T-helper 2 cell (primary cell): ENCODE data around the gene RSBN1L.
"Not testable (repeated sequence)": the region's sequence is repeated elsewhere in the genome, so short reads cannot be mapped to it uniquely, and the experiment has no call there.

Experiments
- DNase-seq, 5 experiments: peaks; one replicate each; pipeline versions ENCODE4 v3.0.0 to v3.0.0-alpha.2; 2012 to 2022
- total RNA-seq, 2 donors: gene quantifications; one replicate each; lab custom pipeline; 2026; lab: John Stamatoyannopoulos, UW

The RSBN1L gene
- 38.0 to 76.7 reads per million in 2 donors for total RNA-seq

- DNase-seq: peak; percentile 96 to 99 (median 98)
Observed at GRCh38 chr7:77696057-77696642, at the start of gene RSBN1L. TSS of gene RSBN1L (plus strand) at chr7:77696459. CDS start at chr7:77696470, 11 bp downstream.

GRCh38 chr7:77648742-77649338, 47.4 kb upstream of the RSBN1L start:
- DNase-seq: no peak

GRCh38 chr7:77649716-77650349, 46.4 kb upstream of the RSBN1L start:
- no peak for DNase-seq

GRCh38 chr7:77651575-77652162, 44.6 kb upstream of the RSBN1L start:
- DNase-seq: peak in 1 of 5 experiments; percentile 49

- DNase-seq: not testable (repeated sequence)
Observed at GRCh38 chr7:77652826-77653225, 43.4 kb upstream of the RSBN1L start.

GRCh38 chr7:77653572-77653971, 42.7 kb upstream of the RSBN1L start:
- no peak for DNase-seq

- DNase-seq: no peak
Observed at GRCh38 chr7:77655356-77655755, 40.9 kb upstream of the RSBN1L start.

- DNase-seq: no peak
Observed at GRCh38 chr7:77655836-77656455, 40.3 kb upstream of the RSBN1L start.

- DNase-seq: peak in 2 of 5 experiments; percentile 7 to 54
Observed at GRCh38 chr7:77657427-77658224, 38.6 kb upstream of the RSBN1L start.

GRCh38 chr7:77658928-77659327, 37.3 kb upstream of the RSBN1L start:
- no peak for DNase-seq

GRCh38 chr7:77661816-77662215, 34.4 kb upstream of the RSBN1L start:
- no peak for DNase-seq

- DNase-seq: no peak
Observed at GRCh38 chr7:77662869-77663268, 33.4 kb upstream of the RSBN1L start.

GRCh38 chr7:77664715-77665114, 31.5 kb upstream of the RSBN1L start:
- no peak for DNase-seq

- no peak for DNase-seq
Observed at GRCh38 chr7:77665161-77665560, 31.1 kb upstream of the RSBN1L start.

GRCh38 chr7:77667459-77668086, 28.7 kb upstream of the RSBN1L start:
- DNase-seq: no peak

- peak in 1 of 5 experiments; percentile 20 for DNase-seq
Observed at GRCh38 chr7:77674878-77675277, 21.4 kb upstream of the RSBN1L start.

GRCh38 chr7:77679608-77680007, 16.7 kb upstream of the RSBN1L start:
- no peak for DNase-seq

- DNase-seq: no peak
Observed at GRCh38 chr7:77680266-77680665, 16.0 kb upstream of the RSBN1L start.

- DNase-seq: no peak
Observed at GRCh38 chr7:77684030-77684429, 12.2 kb upstream of the RSBN1L start.

- no peak for DNase-seq
Observed at GRCh38 chr7:77685233-77685632, 11.0 kb upstream of the RSBN1L start.

- DNase-seq: peak in 1 of 5 experiments; percentile 7
Observed at GRCh38 chr7:77687100-77687746, 9.0 kb upstream of the RSBN1L start.
